HG02623 (cell line): ENCODE results near the gene SLIT3.

ENCODE experiments used
- ATAC-seq: cut with Tn5 transposase; IDR thresholded peaks from one replicate; pipeline ENCODE4 v1.9.1; 2021; ENCODE audit warnings: moderate library complexity; ENCODE audit not compliant: unreplicated experiment

Gene SLIT3

DNA sequence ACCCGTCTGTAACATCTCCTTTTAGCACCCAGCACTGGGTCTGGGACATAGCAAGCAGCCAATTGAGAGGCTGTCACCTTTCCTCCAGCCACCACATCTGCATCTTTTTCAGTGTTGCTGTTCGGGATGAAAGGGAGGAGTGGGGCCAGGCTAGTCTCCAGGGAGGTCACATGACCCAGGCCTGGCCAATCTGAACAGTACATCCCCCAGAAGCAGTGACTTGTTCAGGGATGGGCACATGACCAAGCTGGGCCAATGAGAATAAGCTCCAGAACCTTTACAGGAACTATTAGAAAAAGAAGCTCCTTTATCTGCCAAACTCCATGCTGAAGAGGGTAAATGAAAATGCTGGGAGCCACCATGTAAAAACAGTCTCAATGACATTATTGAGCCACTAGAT, 359.0 kb downstream of the SLIT3 start:
- no peak for ATAC-seq

DNA sequence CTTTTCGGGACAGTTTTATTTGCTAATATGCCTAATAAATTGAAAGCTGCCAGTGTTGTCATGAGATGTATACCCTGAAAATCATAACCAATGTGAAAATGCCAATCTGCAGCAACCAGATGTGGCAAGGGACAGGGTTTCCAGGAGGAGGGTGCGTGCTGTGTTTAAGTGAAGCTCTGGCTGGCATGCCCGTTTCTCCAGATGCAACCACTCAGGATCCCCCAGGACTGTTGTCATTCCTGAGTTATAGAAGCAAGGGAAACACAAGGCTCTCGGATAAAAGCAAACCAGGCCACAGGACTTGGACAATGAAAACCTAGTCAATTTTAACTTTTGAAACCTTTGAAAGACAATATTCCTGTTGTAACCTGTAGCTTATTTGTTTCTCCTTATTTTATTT, 360.2 kb downstream of the SLIT3 start:
- no peak for ATAC-seq

DNA sequence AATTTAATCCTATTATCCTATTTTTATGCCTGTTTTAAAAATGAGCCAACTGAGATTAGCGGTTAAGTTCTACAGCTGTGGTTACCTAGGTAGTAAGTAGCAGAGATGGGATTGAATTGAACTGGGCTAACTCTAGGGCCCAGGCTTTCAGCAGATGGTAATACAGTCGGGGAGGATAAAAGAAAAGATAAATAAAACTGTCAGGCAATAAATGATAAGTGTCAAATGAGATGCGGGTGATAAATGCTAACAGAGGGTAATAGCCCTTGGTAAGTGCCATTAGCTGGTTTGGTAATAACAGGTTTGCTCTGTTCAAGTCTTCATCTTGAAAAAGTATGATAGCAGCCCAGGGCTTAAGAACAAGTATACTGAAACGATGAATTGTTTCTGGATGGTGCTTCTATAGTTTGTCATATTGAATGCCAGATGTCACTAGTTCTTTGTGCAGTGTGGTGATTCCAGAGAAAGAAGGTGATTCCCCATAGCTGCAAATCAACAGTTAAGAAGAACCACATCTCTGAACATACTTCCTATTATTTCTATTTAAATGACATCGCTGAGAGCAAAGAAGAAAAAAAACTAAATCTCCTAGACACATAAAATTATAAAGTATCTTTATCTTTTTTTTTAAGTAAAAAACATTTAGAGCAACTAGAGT, 360.9 kb downstream of the SLIT3 start:
- ATAC-seq = no peak

GRCh38 chr5:168939156-168939800, 361.7 kb downstream of the SLIT3 start:
- ATAC-seq = no peak

DNA sequence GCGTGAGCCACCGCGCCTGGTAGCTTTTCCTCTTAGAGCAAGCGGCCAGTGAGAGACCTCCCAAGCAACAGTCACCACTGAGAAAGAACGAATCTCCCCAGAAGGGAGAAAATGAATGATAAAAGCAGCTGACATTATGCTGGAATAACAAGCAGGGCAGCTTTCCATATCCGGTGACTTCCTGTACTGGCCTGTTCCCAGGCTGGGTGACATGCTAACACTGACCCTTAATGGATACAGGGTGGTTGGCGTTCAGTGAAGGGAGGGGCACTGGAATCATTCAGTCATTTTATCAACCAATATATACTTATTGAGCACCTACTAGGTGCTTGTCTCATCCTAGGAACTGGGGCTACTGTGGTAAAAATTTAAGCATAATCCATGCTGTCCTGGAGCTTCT, 364.4 kb downstream of the SLIT3 start:
- no peak for ATAC-seq

DNA sequence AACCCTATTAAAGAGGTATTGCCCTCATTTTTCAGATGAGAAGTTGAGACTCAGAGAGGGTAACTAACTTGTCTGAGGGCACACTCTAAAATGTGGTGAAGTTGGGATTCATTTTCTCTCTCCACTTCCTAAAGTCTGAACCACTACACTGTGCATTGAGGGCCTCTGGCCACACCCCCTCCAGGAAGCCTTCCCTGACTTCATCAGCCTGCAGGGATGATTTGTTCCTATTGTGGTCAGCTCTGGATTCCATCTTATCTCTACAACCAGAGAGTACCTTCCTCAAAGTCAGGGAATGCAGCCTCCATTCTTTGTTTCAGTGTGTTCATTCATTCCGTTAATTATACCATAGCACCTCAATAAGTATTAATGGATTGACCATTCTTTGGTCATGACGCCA, 365.8 kb downstream of the SLIT3 start:
- ATAC-seq = no peak

DNA sequence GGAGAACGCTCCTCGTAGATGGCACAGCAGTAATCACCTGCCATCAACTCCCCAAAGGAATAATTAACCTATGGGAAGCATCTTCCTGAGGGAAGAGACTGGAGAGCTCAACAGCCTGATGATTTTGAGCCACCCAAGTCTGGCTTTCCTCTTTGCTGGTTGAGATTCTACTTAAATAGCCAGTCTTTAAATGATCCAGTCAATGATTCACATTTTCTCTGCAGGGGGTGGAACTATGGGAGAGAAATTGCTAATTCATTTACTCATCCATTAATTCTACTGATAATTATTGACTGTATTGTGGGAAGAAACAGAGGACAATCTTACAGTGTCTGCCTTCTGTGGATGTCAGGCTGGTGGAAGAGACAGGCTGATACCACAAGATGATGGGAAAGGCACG, 366.8 kb downstream of the SLIT3 start:
- ATAC-seq = no peak

DNA sequence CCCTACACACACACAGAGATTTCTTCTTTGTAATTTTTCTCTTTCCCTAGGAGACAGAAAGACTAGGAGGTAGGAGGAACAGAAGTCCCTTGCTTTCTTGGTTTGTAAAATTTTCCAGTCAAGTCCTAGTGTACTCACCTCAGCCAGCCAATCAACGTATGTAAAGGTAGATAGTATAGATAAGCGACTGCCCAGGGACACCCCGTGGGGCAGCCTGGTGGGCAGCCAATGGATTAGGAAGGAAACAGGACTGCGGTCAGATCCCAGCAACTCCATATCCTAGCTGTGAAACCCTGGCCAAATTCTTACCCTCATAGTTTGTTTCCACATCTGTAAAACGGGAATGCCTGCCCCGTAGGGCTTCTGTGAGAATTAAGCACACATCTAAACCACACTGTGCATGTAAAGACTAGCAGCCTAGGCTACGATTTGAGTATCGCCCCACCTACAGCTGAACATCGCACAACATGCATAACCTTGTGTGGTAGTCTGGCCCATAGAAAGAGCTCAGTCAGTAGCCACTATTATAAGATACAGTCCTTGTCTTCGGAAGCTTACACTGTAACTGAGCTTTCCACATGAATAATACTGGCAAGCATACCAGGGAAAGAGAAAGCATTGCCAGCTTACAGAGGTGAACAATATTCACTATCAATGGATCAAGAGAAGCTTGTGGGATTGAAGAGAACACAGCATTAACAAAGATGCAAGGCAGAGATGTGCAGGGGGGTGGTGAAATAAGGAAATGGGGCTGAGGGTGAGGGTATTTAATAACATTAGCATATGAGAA, 368.3 kb downstream of the SLIT3 start:
- no peak for ATAC-seq

GRCh38 chr5:168931638-168932345, 369.1 kb downstream of the SLIT3 start:
- ATAC-seq = no peak

DNA sequence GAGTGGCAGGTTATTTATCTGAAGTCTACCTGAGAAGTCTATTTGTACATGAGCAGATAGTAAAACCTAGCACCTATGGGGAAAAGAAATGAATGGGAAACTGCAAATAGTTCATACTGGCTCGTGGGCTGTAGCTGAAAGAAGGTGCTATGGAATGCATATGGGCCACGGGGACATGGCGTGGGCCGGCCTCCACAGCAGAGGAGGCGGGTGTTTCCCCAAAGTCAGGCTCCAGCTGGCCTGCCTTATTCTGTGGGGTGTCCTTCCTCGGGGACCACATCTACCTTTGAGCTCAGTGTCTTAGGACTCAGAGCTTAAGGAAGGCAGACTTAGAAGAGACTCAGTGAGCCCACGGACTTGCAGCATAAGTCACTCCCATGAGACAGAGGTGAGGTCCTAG, 371.3 kb downstream of the SLIT3 start:
- no peak for ATAC-seq

DNA sequence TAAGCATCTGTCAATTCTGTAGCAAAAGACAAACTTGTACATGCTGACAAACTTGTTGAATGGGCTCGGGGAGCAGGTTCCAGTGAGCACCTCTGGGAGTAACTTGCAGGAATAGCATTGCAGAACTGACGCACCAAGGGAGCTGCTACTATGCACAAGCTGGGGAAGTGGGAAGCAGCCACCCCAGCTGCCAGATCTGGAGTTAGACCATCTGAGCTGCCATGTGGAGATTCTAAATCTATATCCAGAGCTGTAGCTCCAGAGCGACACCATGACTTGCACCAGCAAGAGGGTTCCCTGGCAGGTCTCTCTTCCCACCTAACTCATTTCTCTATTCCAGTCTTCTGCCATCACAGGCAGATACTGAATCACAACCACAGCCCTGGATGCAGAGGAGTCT, 375.8 kb downstream of the SLIT3 start:
- no peak for ATAC-seq

- no peak for ATAC-seq
These were observed 379.6 kb downstream of the SLIT3 start for GRCh38 chr5:168921147-168921866.

- no peak for ATAC-seq
These were observed 380.7 kb downstream of the SLIT3 start for GRCh38 chr5:168920019-168920810.

DNA sequence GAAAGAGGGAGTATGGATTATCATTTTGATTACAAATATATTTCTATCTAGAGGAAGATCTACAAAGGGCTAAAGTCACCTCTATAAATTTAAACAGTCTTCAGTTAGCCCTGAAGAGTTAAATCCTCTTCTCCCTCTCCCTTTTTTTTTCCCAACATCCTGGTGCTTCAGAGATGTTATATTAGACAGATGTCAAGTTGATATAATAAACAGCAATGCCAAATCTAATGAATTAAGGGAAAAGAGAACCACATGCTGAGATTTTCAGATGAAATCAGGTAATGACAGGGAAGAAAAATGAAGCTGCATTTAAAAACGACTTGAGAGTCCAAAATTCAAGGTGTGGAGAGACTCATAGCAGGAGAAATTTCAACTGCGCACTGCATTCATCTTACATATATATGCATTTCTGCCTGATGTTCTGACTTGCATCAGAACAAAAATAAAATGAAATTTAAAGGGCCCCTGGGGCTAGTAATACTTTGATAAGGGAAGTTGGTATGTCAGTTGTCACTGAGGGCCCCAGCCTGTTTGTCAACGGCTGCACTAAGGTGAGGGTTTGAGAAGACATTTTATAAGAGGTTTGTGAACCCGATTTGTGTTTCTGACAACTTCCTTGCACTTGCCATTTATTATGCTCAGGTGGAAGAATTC, 382.9 kb downstream of the SLIT3 start:
- ATAC-seq = no peak

DNA sequence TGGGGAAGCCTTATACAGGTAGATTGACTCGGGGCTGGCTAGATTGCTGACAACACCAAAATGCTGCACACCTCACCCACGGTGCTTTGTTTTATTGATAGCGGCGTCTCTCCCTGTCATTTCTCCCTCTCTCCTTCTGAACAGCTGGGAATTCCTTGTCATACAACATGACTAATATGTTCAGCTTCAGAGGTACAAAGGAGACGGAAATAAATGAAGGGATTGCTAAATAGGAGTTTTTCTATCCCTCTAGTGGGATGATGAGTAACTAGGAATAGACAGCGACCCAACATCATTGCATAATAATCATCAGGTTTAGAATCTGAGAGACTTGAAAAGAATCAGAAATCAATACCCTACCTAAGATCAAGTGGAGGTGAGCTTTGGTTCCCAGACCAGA, 384.1 kb downstream of the SLIT3 start:
- no peak for ATAC-seq

DNA sequence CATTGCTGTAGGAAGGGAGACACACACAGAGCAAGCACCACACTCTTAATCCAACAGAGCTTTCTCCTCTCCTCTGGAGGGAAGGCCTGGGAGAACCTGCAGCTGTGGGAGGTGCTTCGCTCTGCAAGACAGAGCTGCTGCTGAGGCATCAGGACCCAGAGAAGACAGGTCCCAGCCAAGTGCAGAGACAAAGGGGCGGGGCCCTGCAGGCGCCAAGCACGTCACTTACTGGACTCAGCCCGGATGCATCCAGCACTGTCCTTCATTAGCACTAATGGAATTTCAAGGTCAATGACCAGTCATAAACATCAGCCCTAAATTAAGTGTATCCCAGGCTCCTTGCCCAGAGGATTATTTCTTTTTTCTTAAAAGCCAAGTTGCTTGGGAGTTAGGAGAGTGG, 384.7 kb downstream of the SLIT3 start:
- ATAC-seq = no peak

- no peak for ATAC-seq
These were observed 386.4 kb downstream of the SLIT3 start for GRCh38 chr5:168914491-168914890.

DNA sequence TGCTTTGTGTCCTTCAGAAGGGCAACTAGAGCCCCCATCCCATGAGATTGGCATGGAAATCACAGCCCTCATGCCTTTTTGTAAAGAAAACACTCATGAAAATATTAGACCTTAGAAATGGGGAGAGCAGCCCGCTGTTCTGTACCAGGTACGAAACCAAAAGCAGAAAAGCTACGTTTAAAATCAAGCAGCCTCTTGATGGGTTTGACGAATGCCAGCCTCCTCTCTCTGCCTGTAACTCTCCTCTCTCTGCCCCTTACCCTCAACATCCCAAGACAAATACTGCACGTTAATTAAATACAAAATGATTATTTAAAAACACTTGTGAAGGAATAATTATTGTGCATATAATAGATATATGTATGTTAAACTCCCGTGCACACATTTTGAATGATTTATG, 390.1 kb downstream of the SLIT3 start:
- ATAC-seq = no peak

GRCh38 chr5:168908207-168908606, 392.7 kb downstream of the SLIT3 start:
- ATAC-seq = no peak

- ATAC-seq = no peak
These were observed 397.9 kb downstream of the SLIT3 start for GRCh38 chr5:168903061-168903460.
